DND-41 (cell line): ENCODE data around the gene PCDHGB6.

Experiments
- EZH2 ChIP-seq: IDR thresholded peaks from 3 replicates; pipeline ENCODE4 v1.6.1; 2012; ENCODE audit warnings: borderline replicate concordance, low read depth, mild to moderate bottlenecking, moderate library complexity, low read length, inconsistent platforms; ENCODE audit not compliant: severe bottlenecking
- TF ChIP-seq, protein P1 (sequence below): IDR thresholded peaks from 2 replicates; pipeline ENCODE4 v1.5.1; 2012; ENCODE audit warnings: borderline replicate concordance, low read length, moderate library complexity, mild to moderate bottlenecking; ENCODE audit not compliant: poor library complexity, severe bottlenecking; ENCODE audit errors: extremely low read depth

GRCh38 chr5:141384471-141385267 is 23.2 kb upstream of the PCDHGB6 start:
- TF ChIP-seq, protein P1, sequence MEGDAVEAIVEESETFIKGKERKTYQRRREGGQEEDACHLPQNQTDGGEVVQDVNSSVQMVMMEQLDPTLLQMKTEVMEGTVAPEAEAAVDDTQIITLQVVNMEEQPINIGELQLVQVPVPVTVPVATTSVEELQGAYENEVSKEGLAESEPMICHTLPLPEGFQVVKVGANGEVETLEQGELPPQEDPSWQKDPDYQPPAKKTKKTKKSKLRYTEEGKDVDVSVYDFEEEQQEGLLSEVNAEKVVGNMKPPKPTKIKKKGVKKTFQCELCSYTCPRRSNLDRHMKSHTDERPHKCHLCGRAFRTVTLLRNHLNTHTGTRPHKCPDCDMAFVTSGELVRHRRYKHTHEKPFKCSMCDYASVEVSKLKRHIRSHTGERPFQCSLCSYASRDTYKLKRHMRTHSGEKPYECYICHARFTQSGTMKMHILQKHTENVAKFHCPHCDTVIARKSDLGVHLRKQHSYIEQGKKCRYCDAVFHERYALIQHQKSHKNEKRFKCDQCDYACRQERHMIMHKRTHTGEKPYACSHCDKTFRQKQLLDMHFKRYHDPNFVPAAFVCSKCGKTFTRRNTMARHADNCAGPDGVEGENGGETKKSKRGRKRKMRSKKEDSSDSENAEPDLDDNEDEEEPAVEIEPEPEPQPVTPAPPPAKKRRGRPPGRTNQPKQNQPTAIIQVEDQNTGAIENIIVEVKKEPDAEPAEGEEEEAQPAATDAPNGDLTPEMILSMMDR = no peak
- TF ChIP-seq EZH2 = no peak
